ENCODE results near the gene PDE4C.

DNA sequence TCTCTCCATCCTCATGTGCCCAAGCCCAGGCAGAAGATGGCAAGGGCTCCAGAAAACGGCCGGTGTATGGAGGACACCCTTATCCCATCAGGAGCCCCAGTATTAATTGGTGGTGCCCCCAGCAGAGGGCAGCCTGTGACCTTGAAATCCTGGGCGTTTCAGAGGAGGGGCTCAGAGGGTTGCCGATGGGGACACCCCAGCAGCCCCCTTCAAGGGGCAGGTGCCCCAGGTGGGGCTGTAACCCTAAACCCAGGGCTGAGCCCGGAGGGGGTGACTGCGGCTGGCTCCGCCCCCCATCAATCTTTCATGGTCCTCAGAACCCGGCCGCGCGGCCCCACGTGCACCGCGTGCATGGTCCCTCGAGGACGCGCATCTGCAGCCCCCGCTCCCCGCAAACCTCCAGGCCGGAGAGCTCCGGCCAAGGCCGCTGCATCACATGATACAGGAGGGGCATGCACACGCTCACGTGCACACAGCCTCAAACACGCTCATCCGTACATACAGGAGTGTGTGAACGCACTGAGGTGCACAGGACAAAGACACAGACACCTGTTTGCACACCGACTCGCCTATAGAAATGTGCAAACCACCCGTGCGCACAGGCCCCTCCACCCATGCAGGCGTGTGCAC is 23.3 kb downstream of the PDE4C start:
- TF ChIP-seq, protein P1, sequence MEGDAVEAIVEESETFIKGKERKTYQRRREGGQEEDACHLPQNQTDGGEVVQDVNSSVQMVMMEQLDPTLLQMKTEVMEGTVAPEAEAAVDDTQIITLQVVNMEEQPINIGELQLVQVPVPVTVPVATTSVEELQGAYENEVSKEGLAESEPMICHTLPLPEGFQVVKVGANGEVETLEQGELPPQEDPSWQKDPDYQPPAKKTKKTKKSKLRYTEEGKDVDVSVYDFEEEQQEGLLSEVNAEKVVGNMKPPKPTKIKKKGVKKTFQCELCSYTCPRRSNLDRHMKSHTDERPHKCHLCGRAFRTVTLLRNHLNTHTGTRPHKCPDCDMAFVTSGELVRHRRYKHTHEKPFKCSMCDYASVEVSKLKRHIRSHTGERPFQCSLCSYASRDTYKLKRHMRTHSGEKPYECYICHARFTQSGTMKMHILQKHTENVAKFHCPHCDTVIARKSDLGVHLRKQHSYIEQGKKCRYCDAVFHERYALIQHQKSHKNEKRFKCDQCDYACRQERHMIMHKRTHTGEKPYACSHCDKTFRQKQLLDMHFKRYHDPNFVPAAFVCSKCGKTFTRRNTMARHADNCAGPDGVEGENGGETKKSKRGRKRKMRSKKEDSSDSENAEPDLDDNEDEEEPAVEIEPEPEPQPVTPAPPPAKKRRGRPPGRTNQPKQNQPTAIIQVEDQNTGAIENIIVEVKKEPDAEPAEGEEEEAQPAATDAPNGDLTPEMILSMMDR (IDR thresholded peaks at IDR 0.05; ENCODE audit: low read depth, low read length) = no peak
- no peak for TF ChIP-seq POLR2A (IDR thresholded peaks at IDR 0.05; ENCODE audit: extremely low read depth, insufficient read length)
